HG02610 (cell line): ENCODE data around the gene C1orf174.

Experiments used
- ATAC-seq: cut with Tn5 transposase; IDR thresholded peaks from one replicate; pipeline ENCODE4 v1.9.1; 2021; ENCODE audit warnings: mild to moderate bottlenecking, moderate library complexity; ENCODE audit not compliant: unreplicated experiment

Gene C1orf174

GRCh38 chr1:3900150-3900968 is at the start of gene C1orf174:
TSS of gene C1orf174 (minus strand) at chr1:3900272. CDS start at chr1:3900186, 86 bp downstream.
- ATAC-seq = peak; percentile 73

GRCh38 chr1:3948344-3948743 is 48.3 kb upstream of the C1orf174 start:
- no peak for ATAC-seq

- ATAC-seq = no peak
Measured at GRCh38 chr1:3945916-3946840, 46.1 kb upstream of the C1orf174 start.

- no peak for ATAC-seq
Measured at GRCh38 chr1:3945222-3945621, 45.1 kb upstream of the C1orf174 start.

- ATAC-seq = no peak
Measured at GRCh38 chr1:3944578-3945125, 44.6 kb upstream of the C1orf174 start.

GRCh38 chr1:3943806-3944577 is 43.9 kb upstream of the C1orf174 start:
- no peak for ATAC-seq

- ATAC-seq = no peak
Measured at GRCh38 chr1:3943123-3943431, 43.0 kb upstream of the C1orf174 start.

- no peak for ATAC-seq
Measured at GRCh38 chr1:3942416-3943122, 42.5 kb upstream of the C1orf174 start.

- ATAC-seq = no peak
Measured at GRCh38 chr1:3940754-3941345, 40.8 kb upstream of the C1orf174 start.

- no peak for ATAC-seq
Measured at GRCh38 chr1:3940081-3940753, 40.1 kb upstream of the C1orf174 start.

GRCh38 chr1:3939242-3940080 is 39.4 kb upstream of the C1orf174 start:
- ATAC-seq = no peak

- no peak for ATAC-seq
Measured at GRCh38 chr1:3932156-3932919, 32.3 kb upstream of the C1orf174 start.

GRCh38 chr1:3931007-3931912 is 31.2 kb upstream of the C1orf174 start:
- ATAC-seq = no peak

- ATAC-seq = no peak
Measured at GRCh38 chr1:3930301-3931006, 30.4 kb upstream of the C1orf174 start.

GRCh38 chr1:3929126-3929525 is 29.1 kb upstream of the C1orf174 start:
- no peak for ATAC-seq

GRCh38 chr1:3928586-3928985 is 28.5 kb upstream of the C1orf174 start:
- no peak for ATAC-seq
